ENCODE data around the gene COQ8B.

Gene COQ8B

GRCh38 chr19:40685016-40685526 lies 31.6 kb downstream of the COQ8B start:
- TF ChIP-seq, protein P1, sequence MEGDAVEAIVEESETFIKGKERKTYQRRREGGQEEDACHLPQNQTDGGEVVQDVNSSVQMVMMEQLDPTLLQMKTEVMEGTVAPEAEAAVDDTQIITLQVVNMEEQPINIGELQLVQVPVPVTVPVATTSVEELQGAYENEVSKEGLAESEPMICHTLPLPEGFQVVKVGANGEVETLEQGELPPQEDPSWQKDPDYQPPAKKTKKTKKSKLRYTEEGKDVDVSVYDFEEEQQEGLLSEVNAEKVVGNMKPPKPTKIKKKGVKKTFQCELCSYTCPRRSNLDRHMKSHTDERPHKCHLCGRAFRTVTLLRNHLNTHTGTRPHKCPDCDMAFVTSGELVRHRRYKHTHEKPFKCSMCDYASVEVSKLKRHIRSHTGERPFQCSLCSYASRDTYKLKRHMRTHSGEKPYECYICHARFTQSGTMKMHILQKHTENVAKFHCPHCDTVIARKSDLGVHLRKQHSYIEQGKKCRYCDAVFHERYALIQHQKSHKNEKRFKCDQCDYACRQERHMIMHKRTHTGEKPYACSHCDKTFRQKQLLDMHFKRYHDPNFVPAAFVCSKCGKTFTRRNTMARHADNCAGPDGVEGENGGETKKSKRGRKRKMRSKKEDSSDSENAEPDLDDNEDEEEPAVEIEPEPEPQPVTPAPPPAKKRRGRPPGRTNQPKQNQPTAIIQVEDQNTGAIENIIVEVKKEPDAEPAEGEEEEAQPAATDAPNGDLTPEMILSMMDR (IDR thresholded peaks at IDR 0.05; ENCODE audit: low read depth, low read length, poor library complexity, severe bottlenecking): no peak
- TF ChIP-seq EZH2phosphoT487 (IDR thresholded peaks at IDR 0.05; ENCODE audit: borderline replicate concordance, low read length): no peak
- no peak overlapping the region for H3K27ac ChIP-seq (ENCODE audit: low read depth, low read length)
- H3K4me2 ChIP-seq (ENCODE audit: low read length): no peak overlapping the region
- peaks cover 24% of the 10 kb centered on the region for H3K4me1 ChIP-seq (ENCODE audit: control insufficient read depth, low read length)
- H3K79me2 ChIP-seq (ENCODE audit: control insufficient read depth, low read length): no peaks in the 10 kb centered on the region
- no peaks in the 10 kb centered on the region for H3K36me3 ChIP-seq (ENCODE audit: control insufficient read depth, low read length)
- no peak overlapping the region for H3K4me3 ChIP-seq (ENCODE audit: low read length)
- H3K27me3 ChIP-seq (ENCODE audit: control insufficient read depth, low read length): no peaks in the 10 kb centered on the region
- no peaks in the 10 kb centered on the region for H3K9me3 ChIP-seq (ENCODE audit: control insufficient read depth, insufficient read depth, low read length)
- no peaks in the 10 kb centered on the region for H3F3A ChIP-seq (ENCODE audit: control insufficient read depth, insufficient read depth)
- no peaks in the 10 kb centered on the region for H4K20me1 ChIP-seq (ENCODE audit: control insufficient read depth, insufficient read depth, low read depth, low read length)
- no peaks in the 10 kb centered on the region for H3K9me2 ChIP-seq (replicated peaks; ENCODE audit: control insufficient read depth, low read length)

- Histone ChIP-seq H3K27ac (ENCODE audit: low read depth, low read length) (no peak overlapping the region), H3K4me1 (ENCODE audit: control insufficient read depth, low read length) (peaks cover 16% of the 10 kb centered on the region), H3F3A (ENCODE audit: control insufficient read depth, insufficient read depth) (no peaks in the 10 kb centered on the region), H3K36me3 (ENCODE audit: control insufficient read depth, low read length) (no peaks in the 10 kb centered on the region), H3K79me2 (ENCODE audit: control insufficient read depth, low read length) (no peaks in the 10 kb centered on the region), H4K20me1 (ENCODE audit: control insufficient read depth, insufficient read depth, low read depth, low read length) (no peaks in the 10 kb centered on the region), H3K9me2 (replicated peaks; ENCODE audit: control insufficient read depth, low read length) (no peaks in the 10 kb centered on the region), H3K4me2 (ENCODE audit: low read length) (no peak overlapping the region), H3K4me3 (ENCODE audit: low read length) (no peak overlapping the region), H3K27me3 (ENCODE audit: control insufficient read depth, low read length) (no peaks in the 10 kb centered on the region), H3K9me3 (ENCODE audit: control insufficient read depth, insufficient read depth, low read length) (no peaks in the 10 kb centered on the region)
- TF ChIP-seq, protein P1 (IDR thresholded peaks at IDR 0.05; ENCODE audit: low read depth, low read length, poor library complexity, severe bottlenecking): no peak
- TF ChIP-seq EZH2phosphoT487 (IDR thresholded peaks at IDR 0.05; ENCODE audit: borderline replicate concordance, low read length): no peak
These were observed 32.4 kb downstream of the COQ8B start for GRCh38 chr19:40684280-40684679.

GRCh38 chr19:40683437-40683836 lies 33.2 kb downstream of the COQ8B start:
- Histone ChIP-seq H3K27me3 (ENCODE audit: control insufficient read depth, low read length) (no peaks in the 10 kb centered on the region), H3K4me3 (ENCODE audit: low read length) (no peak overlapping the region), H3K36me3 (ENCODE audit: control insufficient read depth, low read length) (no peaks in the 10 kb centered on the region), H3K27ac (ENCODE audit: low read depth, low read length) (no peak overlapping the region), H3K9me2 (replicated peaks; ENCODE audit: control insufficient read depth, low read length) (no peaks in the 10 kb centered on the region), H3K9me3 (ENCODE audit: control insufficient read depth, insufficient read depth, low read length) (no peaks in the 10 kb centered on the region), H3F3A (ENCODE audit: control insufficient read depth, insufficient read depth) (no peaks in the 10 kb centered on the region), H4K20me1 (ENCODE audit: control insufficient read depth, insufficient read depth, low read depth, low read length) (no peaks in the 10 kb centered on the region), H3K4me2 (ENCODE audit: low read length) (no peak overlapping the region), H3K4me1 (ENCODE audit: control insufficient read depth, low read length) (peaks cover 12% of the 10 kb centered on the region), H3K79me2 (ENCODE audit: control insufficient read depth, low read length) (no peaks in the 10 kb centered on the region)
- TF ChIP-seq EZH2phosphoT487 (IDR thresholded peaks at IDR 0.05; ENCODE audit: borderline replicate concordance, low read length): no peak
- TF ChIP-seq, protein P1 (IDR thresholded peaks at IDR 0.05; ENCODE audit: low read depth, low read length, poor library complexity, severe bottlenecking): no peak

Data from DOHH2 (cell line).